ENCODE measurements around the gene CCDC167.

GRCh38 chr6:37467718-37468117 lies 32.0 kb downstream of the CCDC167 start:
- no peak for TF ChIP-seq GATA2 (IDR thresholded peaks at IDR 0.05; ENCODE audit: low read depth, low read length)
- no peak for TF ChIP-seq GATA3 (IDR thresholded peaks at IDR 0.05; ENCODE audit: low read depth, low read length)
